HG03139 (cell line): Measurements from ENCODE around the gene OCIAD1.
"Not testable (repeated sequence)": the region's sequence is repeated elsewhere in the genome, so short reads cannot be mapped to it uniquely, and the experiment has no call there.

Source experiments
- ATAC-seq: cut with Tn5 transposase; IDR thresholded peaks from one replicate; pipeline ENCODE4 v1.9.1; 2021; ENCODE audit not compliant: unreplicated experiment

The OCIAD1 gene

DNA sequence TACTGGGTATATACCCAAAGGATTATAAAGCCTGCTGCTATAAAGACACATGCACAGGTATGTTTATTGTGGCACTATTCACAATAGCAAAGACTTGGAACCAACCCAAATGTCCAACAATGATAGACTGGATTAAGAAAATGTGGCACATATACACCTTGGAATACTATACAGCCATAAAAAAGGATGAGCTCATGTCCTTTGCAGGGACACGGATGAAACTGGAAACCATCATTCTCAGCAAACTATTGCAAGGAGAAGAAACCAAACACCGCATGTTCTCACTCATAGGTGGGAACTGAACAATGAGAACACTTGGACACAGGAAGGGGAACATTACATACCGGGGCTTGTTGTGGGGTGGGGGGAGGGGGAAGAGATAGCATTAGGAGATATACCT lies 58.9 kb downstream of the OCIAD1 start:
- not testable (repeated sequence) for ATAC-seq

DNA sequence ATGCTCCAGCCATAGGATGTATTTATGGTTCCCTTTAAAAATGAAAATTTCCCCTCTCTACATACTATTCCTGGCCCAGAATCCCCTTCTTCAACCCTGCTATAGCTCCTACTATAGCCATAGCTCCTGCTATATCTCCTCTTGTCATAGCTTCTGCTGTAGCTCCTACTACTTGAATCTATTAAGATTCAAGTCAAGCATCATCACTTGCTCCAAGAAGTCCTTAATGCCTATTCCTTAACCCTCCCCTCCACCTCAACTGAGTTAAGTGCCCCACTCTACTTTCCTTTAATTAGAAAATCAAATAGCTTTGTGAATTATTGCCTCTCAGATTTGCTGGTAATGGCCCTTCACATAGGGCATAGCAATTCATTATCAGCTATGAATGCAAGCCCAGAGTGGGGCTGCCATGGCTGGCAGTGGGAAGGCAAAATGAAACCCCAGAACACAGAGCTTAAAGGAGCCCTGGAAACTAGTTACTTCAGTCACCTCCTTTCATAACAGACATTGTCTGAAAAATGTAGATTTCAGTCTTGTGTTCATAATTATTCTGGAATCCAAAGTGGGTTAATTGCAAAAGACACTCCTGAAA lies 60.2 kb downstream of the OCIAD1 start:
- no peak for ATAC-seq

GRCh38 chr4:48896845-48897244 lies 66.0 kb downstream of the OCIAD1 start:
- ATAC-seq, result no peak

GRCh38 chr4:48898733-48899431 lies 68.0 kb downstream of the OCIAD1 start:
- ATAC-seq, result no peak

DNA sequence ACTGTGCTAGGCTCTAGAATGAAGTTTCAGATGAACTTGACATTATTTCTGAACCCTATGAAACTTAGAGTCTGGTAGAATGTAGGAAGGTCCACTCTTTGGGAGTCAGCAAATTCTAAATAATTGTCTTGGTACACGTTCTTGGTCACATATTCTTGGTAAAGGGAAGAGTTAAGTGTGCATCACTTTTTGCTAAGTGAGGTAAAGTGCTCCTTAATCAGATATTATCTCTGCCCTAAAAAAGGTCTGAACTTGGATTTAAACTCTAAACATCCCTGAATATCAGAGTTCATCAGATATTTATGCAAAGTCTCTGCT lies 68.5 kb downstream of the OCIAD1 start:
- no peak for ATAC-seq

DNA sequence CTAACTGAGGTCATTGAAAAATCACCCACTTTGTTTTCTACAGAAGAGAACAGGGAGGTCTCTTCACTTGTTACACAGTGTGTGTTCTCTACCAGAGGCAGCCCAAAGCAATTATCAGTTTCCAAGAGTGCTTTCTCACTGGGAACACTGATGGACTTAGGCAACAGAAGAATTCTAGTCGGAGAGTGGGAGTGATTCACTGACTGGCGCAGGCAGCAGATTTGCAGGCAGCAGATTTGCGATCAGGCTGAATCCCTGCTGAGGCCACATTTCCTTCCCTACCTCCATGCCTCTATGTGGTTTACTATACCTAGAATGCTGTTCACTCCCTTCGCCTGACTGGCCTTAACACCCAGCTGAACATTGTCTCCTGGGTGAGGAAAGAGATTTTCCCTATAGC lies 69.1 kb downstream of the OCIAD1 start:
- no peak for ATAC-seq

DNA sequence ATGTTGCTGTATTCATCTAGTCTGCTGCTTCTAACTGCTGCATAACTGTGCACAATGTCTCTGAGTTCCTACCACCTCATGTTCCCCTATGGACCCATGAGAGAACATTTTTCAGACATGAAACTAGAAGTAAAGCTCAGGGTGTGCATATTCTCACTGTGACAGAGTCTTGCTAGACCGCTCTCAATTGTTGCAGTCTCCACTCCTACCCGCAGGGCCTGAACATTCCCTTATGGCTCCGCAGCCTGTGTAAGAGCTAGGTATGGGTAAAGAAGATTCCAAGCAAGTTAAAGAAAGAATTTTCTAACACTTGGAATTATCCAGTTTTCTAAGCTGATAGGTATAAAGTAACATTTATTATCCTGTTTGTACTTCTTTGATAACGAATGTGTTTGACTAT lies 70.3 kb downstream of the OCIAD1 start:
- ATAC-seq, result no peak

- ATAC-seq, result no peak
Measured at GRCh38 chr4:48902266-48902665, 71.4 kb downstream of the OCIAD1 start.

GRCh38 chr4:48904101-48904500 lies 73.2 kb downstream of the OCIAD1 start:
- no peak for ATAC-seq

- no peak for ATAC-seq
Measured at GRCh38 chr4:48904541-48905142, 73.8 kb downstream of the OCIAD1 start.

DNA sequence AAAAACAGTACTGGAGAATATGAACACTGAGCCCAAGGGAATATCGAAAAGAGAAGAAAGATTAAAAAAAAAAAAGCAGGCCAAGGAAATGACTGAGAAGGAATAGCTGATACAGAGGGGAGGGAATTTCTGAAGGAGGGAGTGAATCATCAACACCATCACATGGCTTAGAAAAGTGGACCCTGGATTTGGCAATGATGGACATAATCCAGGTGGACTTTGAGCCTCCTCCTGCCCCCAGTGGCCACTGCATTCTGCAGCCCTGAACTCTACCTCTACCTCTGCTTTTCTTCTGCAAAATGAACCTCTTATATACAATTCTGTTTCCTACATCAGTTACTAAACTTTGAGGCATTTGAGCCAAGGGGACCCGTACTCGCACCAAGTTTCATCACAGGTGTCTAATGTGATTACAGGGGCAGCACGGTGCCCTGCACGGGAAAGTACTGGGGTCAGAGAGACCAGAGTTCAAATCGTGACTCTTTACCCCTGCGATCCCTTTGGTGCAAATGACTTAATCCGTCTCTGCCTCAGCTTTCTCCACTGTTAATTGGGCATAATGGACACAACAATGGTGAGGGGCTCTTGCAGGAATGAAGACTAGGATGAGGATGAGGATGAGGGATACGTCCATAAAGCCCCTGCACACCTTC lies 74.6 kb downstream of the OCIAD1 start:
- no peak for ATAC-seq

DNA sequence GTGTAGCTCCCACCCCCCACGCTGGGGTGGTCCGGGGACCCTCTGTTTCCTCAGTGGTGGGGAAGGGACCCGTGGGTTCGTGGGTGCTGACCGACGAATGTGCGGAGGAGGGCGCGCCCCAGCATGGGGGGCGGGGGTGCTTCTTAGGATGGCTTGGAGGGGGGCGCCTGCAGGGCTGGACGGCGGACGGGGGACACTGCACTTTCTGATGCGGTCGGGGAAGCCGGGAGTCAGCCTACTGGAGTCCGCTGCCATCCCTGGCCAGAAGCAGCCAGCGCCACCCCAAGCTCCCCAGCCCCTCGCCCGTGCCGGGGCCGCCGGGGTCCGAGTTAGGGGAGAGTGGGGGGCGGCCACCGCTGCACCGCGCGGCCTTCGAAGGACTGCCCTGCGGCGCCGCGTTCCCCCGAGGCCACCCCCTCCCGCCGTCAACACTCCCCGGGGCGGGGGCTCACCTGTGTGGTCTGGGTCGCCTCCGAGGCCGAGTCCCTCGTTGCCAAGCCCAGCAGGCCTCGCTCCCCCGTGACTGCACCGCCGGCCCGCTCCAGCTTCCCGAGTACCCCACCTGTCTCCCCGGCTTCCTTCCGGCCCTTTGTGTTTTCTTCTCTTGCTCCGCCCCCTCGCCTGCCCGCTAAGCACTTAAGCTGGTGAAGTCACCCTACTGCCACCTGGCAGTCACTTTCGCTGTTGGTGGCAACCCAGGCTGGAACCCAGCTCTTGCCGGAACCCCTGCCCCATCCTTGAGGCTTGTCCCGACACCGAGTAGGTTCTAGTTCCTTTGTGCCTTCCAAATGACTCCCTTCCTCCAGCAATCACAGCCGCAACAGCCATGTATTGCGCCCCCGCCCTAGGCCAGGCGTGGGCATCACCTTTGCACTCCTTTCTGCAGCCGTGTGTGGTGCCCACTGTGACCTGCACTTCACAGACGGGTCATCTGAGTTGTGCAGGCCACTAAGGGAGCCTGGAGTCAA lies 75.6 kb downstream of the OCIAD1 start, which contains the start of gene OCIAD2:
Gene OCIAD2 (minus strand): TSS at position 569 of the 968 bp plus-strand sequence. CDS start 2,225 bp downstream, outside the sequence.
- peak; percentile 89 for ATAC-seq

DNA sequence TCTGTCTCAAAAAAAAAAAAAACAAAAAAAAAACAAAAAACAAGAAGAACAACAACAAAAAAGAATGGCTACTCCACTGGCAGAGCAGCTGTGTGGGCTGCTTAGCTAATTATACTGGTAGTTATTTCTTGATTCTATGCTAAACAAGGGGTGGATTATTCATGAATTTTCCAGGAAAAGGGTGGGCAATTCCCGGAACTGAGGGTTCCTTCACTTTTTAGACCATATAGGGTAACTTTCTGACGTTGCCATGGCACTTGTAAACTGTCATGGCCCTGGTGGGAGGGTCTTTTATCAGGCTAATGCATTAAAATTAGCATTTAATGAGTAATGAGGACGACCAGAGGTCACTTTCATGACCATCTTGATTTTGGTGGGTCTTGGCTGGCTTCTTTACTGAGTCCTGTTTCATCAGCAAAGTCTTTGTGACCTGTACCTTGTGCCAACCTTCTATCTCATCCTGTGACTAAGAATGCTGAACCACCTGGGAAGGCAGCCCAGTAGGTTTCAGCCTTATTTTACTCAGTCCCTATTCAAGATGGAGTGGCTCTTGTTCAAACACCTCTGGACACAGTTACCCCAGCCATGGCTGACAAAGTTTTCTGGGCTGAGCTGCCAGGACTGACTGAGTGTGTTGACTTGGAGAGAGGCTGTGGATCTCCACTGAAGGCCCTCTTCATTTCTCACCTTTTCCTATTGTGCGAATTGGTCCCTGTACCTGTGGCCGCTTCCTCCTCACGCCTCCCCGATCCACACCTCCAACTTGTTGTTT lies 77.0 kb downstream of the OCIAD1 start:
- no peak for ATAC-seq

- no peak for ATAC-seq
Measured at GRCh38 chr4:48908687-48909086, 77.8 kb downstream of the OCIAD1 start.

- no peak for ATAC-seq
Measured at GRCh38 chr4:48909697-48910096, 78.8 kb downstream of the OCIAD1 start.

DNA sequence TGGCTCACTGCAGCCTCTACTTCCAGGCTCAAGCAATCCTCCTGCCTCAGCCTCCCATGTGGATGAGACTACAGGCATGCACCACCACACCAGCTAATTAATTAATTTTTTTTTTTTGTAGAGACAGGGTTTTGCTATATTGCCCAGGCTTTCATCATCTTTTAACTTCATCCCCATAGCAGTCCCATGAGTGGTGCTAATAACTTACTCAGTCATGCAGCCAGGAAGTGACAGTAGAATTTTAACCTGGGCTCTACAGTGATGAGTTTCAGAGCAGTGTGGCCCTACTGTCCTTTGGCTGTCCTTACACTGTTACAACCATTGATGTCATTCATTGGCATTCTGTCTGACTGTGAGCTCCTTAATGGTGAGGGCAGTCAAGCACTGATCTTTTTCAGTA lies 79.6 kb downstream of the OCIAD1 start:
- ATAC-seq, result no peak
